DOHH2 (cell line): ENCODE measurements around the gene GSG1L.

Experiments
- CTCF ChIP-seq: fragments of 200-600 bp; sonication (generic); IDR thresholded peaks from one replicate; pipeline ENCODE4 v1.5.1; 2014; ENCODE audit warnings: antibody characterized with exemption, mild to moderate bottlenecking, low read depth, low read length; ENCODE audit not compliant: poor library complexity, severe bottlenecking
- EZH2phosphoT487 ChIP-seq: fragments of 200-600 bp; sonication (generic); IDR thresholded peaks from 2 replicates; pipeline ENCODE4 v1.6.1; 2017; ENCODE audit warnings: borderline replicate concordance, mild to moderate bottlenecking, antibody characterized with exemption, low read length, moderate library complexity, mixed read lengths

- no peak for TF ChIP-seq CTCF
- TF ChIP-seq EZH2phosphoT487 = no peak
These were observed 223.0 kb downstream of the GSG1L start for GRCh38 chr16:27840311-27841060.
